T follicular helper cell (primary cell): ENCODE results near the gene ENTHD1.

ENCODE experiments used
- DNase-seq: peaks from one replicate; pipeline ENCODE4 v3.0.0-alpha.2; 2020; ENCODE audit warnings: low read depth

The ENTHD1 gene

GRCh38 chr22:39715778-39716495 is 177.6 kb downstream of the ENTHD1 start:
- no peak for DNase-seq

GRCh38 chr22:39714321-39714720 is 179.2 kb downstream of the ENTHD1 start:
- DNase-seq, result no peak

- DNase-seq, result no peak
These were observed 179.7 kb downstream of the ENTHD1 start for GRCh38 chr22:39713799-39714290.

- DNase-seq, result no peak
These were observed 180.6 kb downstream of the ENTHD1 start for GRCh38 chr22:39712751-39713525.

GRCh38 chr22:39712081-39712480 is 181.5 kb downstream of the ENTHD1 start:
- no peak for DNase-seq

DNA sequence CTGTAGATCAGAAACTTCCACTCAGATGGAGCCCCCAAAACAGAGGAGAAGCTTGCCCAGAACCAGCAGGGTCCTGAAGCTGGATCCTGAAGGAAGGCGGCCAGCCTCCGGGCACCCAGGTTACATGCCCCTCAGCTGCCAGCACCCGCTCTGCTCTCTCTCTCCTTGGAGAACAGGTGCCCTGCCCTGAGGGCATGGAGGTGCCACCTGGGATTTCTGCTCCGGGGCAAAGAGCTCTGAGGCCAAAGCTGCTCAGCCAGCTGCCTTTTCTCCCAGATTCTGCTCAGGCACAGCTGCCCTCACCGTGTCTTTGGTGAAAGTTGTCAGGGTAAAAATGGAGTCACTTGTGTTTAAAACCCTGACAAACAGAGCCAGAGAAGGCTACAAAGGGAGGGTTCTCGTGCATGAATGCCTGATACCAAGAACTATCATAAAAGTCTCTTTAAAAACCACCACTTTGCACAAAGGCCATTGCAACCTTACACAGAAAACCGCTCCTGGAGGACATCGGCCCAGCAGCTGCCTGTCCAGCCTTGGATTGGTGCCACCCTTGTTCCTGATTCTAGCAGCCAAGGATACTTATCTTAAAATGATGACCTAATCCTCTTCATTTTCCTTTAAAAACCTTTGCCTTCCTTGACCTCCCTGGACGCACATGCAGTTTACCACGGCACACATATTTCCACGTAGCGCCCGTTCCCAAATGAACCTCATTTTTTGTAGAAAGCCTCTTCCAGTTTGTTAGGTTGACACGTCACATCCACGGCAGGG is 183.0 kb downstream of the ENTHD1 start:
- no peak for DNase-seq

DNA sequence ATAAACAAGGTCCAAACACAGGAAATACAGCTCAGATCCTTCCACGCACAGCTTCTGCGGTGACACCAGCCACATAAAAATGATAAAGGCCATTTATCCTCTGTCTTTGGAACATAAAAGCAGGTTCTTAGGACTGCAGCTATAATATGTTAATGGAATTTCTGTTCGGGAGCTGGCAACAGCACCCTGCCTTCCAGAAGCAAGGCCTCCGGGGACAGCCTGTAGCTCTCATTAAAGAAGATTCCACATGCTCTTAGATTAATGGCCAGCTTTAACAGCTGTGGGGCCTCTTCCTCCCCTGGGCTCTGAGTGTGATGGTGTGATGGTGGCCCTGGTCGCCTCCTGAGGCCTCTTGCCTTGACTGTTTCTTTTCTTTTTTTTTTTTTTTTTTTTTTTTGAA is 185.7 kb downstream of the ENTHD1 start:
- no peak for DNase-seq

DNA sequence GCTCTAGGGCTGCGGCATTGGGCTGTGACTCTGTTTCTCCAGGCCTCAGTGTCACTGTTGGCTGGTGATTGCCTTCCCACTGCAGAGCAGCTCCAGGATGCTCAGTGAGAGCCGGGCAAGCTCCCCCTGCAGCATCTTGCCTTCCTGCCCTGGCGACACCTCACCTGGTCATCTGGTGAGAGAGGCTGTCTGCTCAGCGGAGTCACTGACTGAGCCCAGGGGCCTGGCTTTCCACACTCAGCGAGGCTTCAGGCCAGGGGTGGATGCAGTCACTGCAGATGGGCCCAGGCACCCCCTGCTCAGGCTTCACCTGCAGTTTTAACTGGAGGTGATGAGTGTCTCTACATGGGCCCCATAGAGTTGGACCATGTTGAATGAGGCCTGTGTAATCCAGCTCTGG is 186.2 kb downstream of the ENTHD1 start:
- no peak for DNase-seq

DNA sequence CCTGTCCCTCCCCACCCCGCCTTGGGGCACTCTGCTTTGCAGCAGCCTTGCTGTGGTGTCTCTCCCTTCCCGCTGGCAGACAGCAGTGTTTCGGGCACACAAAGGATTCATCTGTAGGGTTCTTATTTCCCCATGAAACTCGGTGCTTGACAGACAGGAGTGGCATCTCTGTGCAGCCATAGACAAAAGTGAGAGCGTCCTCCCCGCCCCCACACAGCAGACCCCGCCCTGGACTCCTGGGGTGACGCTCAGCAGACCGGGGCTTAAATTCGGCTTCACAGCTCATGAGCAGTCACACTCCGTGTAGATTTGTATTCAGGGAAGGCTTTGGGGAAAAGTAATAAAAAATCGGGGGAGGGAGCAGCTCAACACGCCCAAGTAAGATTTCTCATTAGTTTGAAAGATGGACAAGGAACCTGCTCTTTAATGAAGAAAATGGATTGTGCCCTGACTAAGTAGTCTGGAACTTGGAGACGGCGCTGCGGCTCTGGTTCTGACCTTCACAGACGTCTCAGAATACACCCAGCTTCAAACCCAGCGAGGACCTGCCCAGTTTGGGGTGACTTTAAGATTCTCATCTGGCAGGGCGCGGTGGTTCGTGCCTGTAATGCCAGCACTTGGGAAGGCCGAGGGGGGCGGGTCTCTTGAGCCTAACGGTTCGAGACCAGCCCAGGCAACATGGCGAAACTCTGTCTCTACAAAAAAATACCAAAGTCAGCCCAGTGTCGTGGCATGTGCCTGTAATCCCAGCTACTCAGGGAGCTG is 187.0 kb downstream of the ENTHD1 start:
- DNase-seq, result no peak

DNA sequence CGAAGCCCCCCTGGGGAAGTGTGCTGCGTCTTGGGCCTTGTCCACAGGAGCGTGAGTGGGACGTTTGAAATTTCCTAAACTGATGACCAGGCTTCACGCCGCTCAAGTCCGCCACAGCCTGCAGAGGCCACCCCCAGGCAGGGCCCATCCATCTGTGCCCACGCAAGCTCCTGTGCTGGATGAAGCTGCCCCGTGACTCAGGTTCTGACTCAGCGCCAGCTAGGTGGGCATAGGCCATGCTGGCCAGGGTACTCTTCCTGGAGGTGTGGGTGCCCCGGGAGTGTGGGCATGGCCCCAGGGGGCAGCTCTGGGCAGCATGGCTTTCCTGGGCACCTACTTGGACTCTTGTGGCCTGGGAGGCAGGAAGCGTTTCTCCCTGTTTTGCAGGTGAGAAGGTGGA is 188.2 kb downstream of the ENTHD1 start:
- no peak for DNase-seq

DNA sequence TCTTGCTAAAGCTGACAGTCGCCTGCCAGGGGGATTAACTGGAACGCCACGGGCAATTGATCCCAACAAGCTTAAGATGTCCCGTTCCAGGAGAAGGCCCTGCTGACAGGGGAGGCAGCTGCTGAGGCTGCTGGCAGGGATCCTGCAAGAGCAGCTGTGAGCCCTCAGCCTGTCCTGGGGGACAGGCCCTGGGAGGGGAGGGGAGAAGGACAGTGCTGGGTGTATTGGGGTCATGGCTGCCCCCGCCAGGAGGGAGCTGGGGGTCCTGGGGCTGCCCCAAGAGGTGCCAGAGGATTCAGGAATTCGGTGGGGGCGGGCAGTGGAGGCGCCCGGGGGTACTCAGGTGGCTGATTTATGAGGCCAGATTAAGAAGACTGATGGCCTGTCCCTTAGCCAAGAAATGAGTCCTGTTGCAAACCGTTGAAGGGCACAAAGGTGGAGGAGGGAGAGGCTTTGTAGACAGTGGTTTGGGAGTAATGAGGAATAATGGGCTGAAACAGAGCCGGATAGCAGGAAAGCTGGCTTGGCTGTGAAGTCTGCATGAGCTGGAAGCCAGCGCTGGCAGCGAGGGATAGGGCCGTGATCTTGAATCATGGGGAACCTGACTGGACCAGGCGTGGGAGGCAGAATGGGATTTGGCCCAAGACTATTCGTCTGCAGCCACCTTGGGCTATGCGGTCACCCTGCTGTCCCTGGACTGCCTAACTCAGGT is 189.5 kb downstream of the ENTHD1 start:
- no peak for DNase-seq

GRCh38 chr22:39703091-39703490 is 190.5 kb downstream of the ENTHD1 start:
- DNase-seq, result no peak

GRCh38 chr22:39700565-39700964 is 193.0 kb downstream of the ENTHD1 start:
- DNase-seq, result no peak

DNA sequence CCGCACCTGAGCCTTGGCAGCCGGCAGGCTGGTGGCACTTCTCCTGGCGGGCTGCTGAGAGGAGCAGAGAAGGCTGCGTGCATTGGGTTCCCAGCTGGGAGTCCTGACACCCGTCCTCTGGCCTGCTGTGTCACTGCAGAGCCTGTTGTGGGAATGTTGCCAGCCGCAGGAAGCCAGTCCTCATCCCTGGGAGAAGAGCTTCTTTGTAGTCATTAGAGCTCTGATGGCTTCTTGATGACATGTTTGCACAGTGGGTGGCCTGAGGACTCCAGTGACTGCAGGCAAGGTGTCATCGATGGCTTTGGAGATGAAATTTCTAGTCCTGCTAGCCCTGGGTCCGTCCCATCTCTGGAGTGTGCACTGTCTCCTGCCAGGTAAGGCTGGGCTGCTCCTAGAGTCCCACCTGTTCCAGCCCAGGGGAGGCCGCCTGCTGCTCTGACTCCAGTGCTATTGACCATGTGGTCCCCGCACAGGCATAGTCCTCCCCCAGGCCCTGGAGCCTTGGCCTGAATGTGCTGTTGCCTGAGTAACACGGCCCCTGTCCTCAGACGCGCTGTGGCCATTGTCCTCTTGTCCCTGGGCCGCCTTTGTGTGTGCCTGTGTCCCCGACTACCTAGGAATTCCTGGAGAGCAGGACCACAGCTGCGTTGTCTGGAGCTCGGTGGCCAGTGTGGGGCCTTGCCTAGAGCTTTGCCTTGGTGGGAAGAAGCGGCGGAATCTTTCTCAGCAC is 193.8 kb downstream of the ENTHD1 start:
- no peak for DNase-seq

- no peak for DNase-seq
These were observed 195.7 kb downstream of the ENTHD1 start for GRCh38 chr22:39697790-39698430.

DNA sequence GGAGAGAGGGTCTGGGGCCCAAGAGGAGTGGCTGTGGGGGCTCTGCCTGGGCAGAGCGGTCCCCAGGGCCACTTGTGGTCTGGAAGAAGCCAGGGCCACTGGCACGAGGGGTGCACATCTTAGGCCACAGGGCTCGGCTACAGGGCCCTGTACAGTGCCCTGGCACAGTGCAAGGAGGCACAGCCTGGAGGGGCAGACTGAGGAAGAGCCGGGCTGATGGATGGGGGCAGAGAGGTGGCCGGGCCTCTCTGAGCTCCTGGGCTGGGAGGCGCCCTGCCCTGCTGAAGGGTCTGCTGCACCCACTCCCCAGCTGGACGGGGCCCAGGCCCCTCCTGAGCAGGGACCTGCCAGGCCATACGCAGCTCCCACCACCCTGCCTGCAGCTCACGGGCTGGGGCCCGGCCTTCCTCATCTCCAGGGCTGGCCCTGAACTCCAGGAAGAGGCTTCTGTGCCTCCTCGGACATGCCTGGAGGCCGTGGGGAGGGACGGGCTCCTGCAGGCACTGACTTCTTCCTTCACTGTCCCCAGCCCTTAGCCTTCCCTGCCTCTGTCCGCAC is 199.5 kb downstream of the ENTHD1 start:
- no peak for DNase-seq
